ENCODE results near the gene GSS. TPM values are rescaled to one million over a fixed set of nuclear protein-coding genes. Genes with fewer than 3 reads are reported as not detected.

GSS gene
- total RNA-seq, 2 experiments from 2014 or later, result 58.7 to 59.5 TPM

- Mint-ChIP-seq H3K27me3 (no peaks in the 10 kb centered on the region), H3K27ac (no peak overlapping the region), H3K4me1 (peaks cover 16% of the 10 kb centered on the region), H3K9me3 (ENCODE audit: low read depth) (no peaks in the 10 kb centered on the region), H3K36me3 (ENCODE audit: low read depth) (peaks cover 21% of the 10 kb centered on the region), H3K4me3 (no peak overlapping the region)
- DNase-seq (no peak), ATAC-seq (no peak)
- CTCF ChIA-PET, result no interaction called here
- intact Hi-C loops (cut with DNase I, micrococcal nuclease), result no loop called here
- POLR2A ChIA-PET, result no interaction called here
Observed at GRCh38 chr20:34951252-34951651, 4.4 kb downstream of the GSS start.

- intact Hi-C loops (cut with DNase I, micrococcal nuclease), result no loop called here
- Mint-ChIP-seq H3K36me3 (ENCODE audit: low read depth) (peaks cover 25% of the 10 kb centered on the region), H3K4me3 (no peak overlapping the region), H3K27ac (no peak overlapping the region), H3K27me3 (no peaks in the 10 kb centered on the region), H3K4me1 (peaks cover 6% of the 10 kb centered on the region), H3K9me3 (ENCODE audit: low read depth) (no peaks in the 10 kb centered on the region)
- ATAC-seq (no peak), DNase-seq (no peak)
- POLR2A ChIA-PET, result no interaction called here
- CTCF ChIA-PET, result no interaction called here
Observed at GRCh38 chr20:34949120-34949519, 6.5 kb downstream of the GSS start.

GRCh38 chr20:34948030-34948429 is 7.6 kb downstream of the GSS start:
- ChIA-PET CTCF (interaction anchor here (0.6 kb wide), 1 partner anchor 52 kb away, joined by 3 read pairs; no protein-coding TSS in a partner anchor), POLR2A (no interaction called here)
- Mint-ChIP-seq H3K27me3 (no peaks in the 10 kb centered on the region), H3K9me3 (ENCODE audit: low read depth) (no peaks in the 10 kb centered on the region), H3K27ac (no peak overlapping the region), H3K36me3 (ENCODE audit: low read depth) (peaks cover 32% of the 10 kb centered on the region), H3K4me3 (no peak overlapping the region), H3K4me1 (peaks cover 7% of the 10 kb centered on the region)
- intact Hi-C loops (cut with DNase I, micrococcal nuclease), result no loop called here
- ATAC-seq, result peak; percentile 60
- no peak for DNase-seq

- DNase-seq (no peak), ATAC-seq (peak; percentile 55)
- intact Hi-C loops (cut with DNase I, micrococcal nuclease), result no loop called here
- peaks cover 36% of the 10 kb centered on the region for H3K36me3 Mint-ChIP-seq (ENCODE audit: low read depth)
- no peaks in the 10 kb centered on the region for H3K27me3 Mint-ChIP-seq
- CTCF ChIA-PET, result no interaction called here
- POLR2A ChIA-PET, result no interaction called here
- H3K4me1 Mint-ChIP-seq, result peaks cover 3% of the 10 kb centered on the region
- no peak overlapping the region for H3K27ac Mint-ChIP-seq
- no peaks in the 10 kb centered on the region for H3K9me3 Mint-ChIP-seq (ENCODE audit: low read depth)
- no peak overlapping the region for H3K4me3 Mint-ChIP-seq
Observed at GRCh38 chr20:34947336-34947735, 8.3 kb downstream of the GSS start.

GRCh38 chr20:34946661-34947060 is 8.9 kb downstream of the GSS start:
- Mint-ChIP-seq H3K36me3 (ENCODE audit: low read depth) (peaks cover 36% of the 10 kb centered on the region), H3K4me1 (peaks cover 3% of the 10 kb centered on the region), H3K9me3 (ENCODE audit: low read depth) (no peaks in the 10 kb centered on the region), H3K4me3 (no peak overlapping the region), H3K27ac (no peak overlapping the region), H3K27me3 (no peaks in the 10 kb centered on the region)
- intact Hi-C loops (cut with DNase I, micrococcal nuclease), result no loop called here
- POLR2A ChIA-PET, result no interaction called here
- ATAC-seq, result no peak
- DNase-seq, result no peak
- CTCF ChIA-PET, result interaction anchor here (0.9 to 1.2 kb wide), 2 partner anchors 12 to 72 kb away, joined by 3 read pairs; no protein-coding TSS in a partner anchor

- CTCF ChIA-PET, result interaction anchor here (0.7 to 1.2 kb wide), 3 partner anchors 71 to 113 kb away, joined by 3 read pairs; partner anchors contain the start of gene GGT7
Observed at GRCh38 chr20:34945315-34946077, 10.1 kb downstream of the GSS start.

GRCh38 chr20:34943808-34944567 is 11.6 kb downstream of the GSS start:
- Mint-ChIP-seq H3K4me1 (peaks cover 3% of the 10 kb centered on the region), H3K27ac (peak overlapping the region; percentile 37), H3K4me3 (no peak overlapping the region), H3K9me3 (ENCODE audit: low read depth) (no peaks in the 10 kb centered on the region), H3K36me3 (ENCODE audit: low read depth) (peaks cover 31% of the 10 kb centered on the region), H3K27me3 (no peaks in the 10 kb centered on the region)
- intact Hi-C loops (cut with DNase I, micrococcal nuclease), result no loop called here
- ChIA-PET CTCF (interaction anchor here (0.5 to 1.1 kb wide), 2 partner anchors 15 to 18 kb away, joined by 3 read pairs; no protein-coding TSS in a partner anchor), POLR2A (no interaction called here)
- DNase-seq (no peak), ATAC-seq (no peak)

More at GRCh38 chr20:34945315-34946077, 10.1 kb downstream of the GSS start:
- peaks cover 3% of the 10 kb centered on the region for H3K4me1 Mint-ChIP-seq
- peaks cover 36% of the 10 kb centered on the region for H3K36me3 Mint-ChIP-seq (ENCODE audit: low read depth)
- DNase-seq (no peak), ATAC-seq (no peak)
- POLR2A ChIA-PET, result no interaction called here
- no peak overlapping the region for H3K27ac Mint-ChIP-seq
- H3K27me3 Mint-ChIP-seq, result no peaks in the 10 kb centered on the region
- no peak overlapping the region for H3K4me3 Mint-ChIP-seq
- no peaks in the 10 kb centered on the region for H3K9me3 Mint-ChIP-seq (ENCODE audit: low read depth)
- intact Hi-C loops (cut with DNase I, micrococcal nuclease), result no loop called here

- Mint-ChIP-seq H3K9me3 (ENCODE audit: low read depth) (no peaks in the 10 kb centered on the region), H3K27me3 (no peaks in the 10 kb centered on the region), H3K27ac (no peak overlapping the region), H3K4me3 (no peak overlapping the region), H3K4me1 (peaks cover 3% of the 10 kb centered on the region), H3K36me3 (ENCODE audit: low read depth) (peaks cover 34% of the 10 kb centered on the region)
- POLR2A ChIA-PET, result no interaction called here
- CTCF ChIA-PET, result interaction anchor here (1.4 kb wide), 1 partner anchor 56 kb away, joined by 4 read pairs; no protein-coding TSS in a partner anchor
- intact Hi-C loops (cut with DNase I, micrococcal nuclease), result no loop called here
- ATAC-seq (no peak), DNase-seq (no peak)
Observed at GRCh38 chr20:34942301-34942700, 13.3 kb downstream of the GSS start.

- CTCF ChIA-PET, result interaction anchor here (0.6 to 1.9 kb wide), 4 partner anchors 9 to 153 kb away, joined by 3 to 5 read pairs (median 4); no protein-coding TSS in a partner anchor
- DNase-seq, result no peak
- peaks cover 39% of the 10 kb centered on the region for H3K36me3 Mint-ChIP-seq (ENCODE audit: low read depth)
- POLR2A ChIA-PET, result no interaction called here
- no peak overlapping the region for H3K27ac Mint-ChIP-seq
- no peak overlapping the region for H3K4me3 Mint-ChIP-seq
- no peaks in the 10 kb centered on the region for H3K9me3 Mint-ChIP-seq (ENCODE audit: low read depth)
- intact Hi-C loops (cut with DNase I, micrococcal nuclease), result no loop called here
- ATAC-seq, result peak; percentile 23
- no peaks in the 10 kb centered on the region for H3K27me3 Mint-ChIP-seq
- peaks cover 3% of the 10 kb centered on the region for H3K4me1 Mint-ChIP-seq
Observed at GRCh38 chr20:34941226-34941625, 14.4 kb downstream of the GSS start.

- H3K27me3 Mint-ChIP-seq, result no peaks in the 10 kb centered on the region
- no peak overlapping the region for H3K4me3 Mint-ChIP-seq
- H3K36me3 Mint-ChIP-seq (ENCODE audit: low read depth), result peaks cover 33% of the 10 kb centered on the region
- H3K4me1 Mint-ChIP-seq, result peaks cover 3% of the 10 kb centered on the region
- intact Hi-C loops (cut with DNase I, micrococcal nuclease), result no loop called here
- DNase-seq (no peak), ATAC-seq (no peak)
- POLR2A ChIA-PET, result no interaction called here
- CTCF ChIA-PET, result interaction anchor here (0.6 to 1.9 kb wide), 3 partner anchors 34 to 482 kb away, joined by 3 to 5 read pairs (median 3); no protein-coding TSS in a partner anchor
- H3K9me3 Mint-ChIP-seq (ENCODE audit: low read depth), result no peaks in the 10 kb centered on the region
- H3K27ac Mint-ChIP-seq, result no peak overlapping the region
Observed at GRCh38 chr20:34940081-34940481, 15.5 kb downstream of the GSS start.

- DNase-seq (no peak), ATAC-seq (no peak)
- Mint-ChIP-seq H3K4me3 (no peak overlapping the region), H3K36me3 (ENCODE audit: low read depth) (peaks cover 32% of the 10 kb centered on the region), H3K9me3 (ENCODE audit: low read depth) (no peaks in the 10 kb centered on the region), H3K4me1 (no peaks in the 10 kb centered on the region), H3K27ac (no peak overlapping the region), H3K27me3 (no peaks in the 10 kb centered on the region)
- POLR2A ChIA-PET, result no interaction called here
- CTCF ChIA-PET, result no interaction called here
- intact Hi-C loops (cut with DNase I, micrococcal nuclease), result no loop called here
Observed at GRCh38 chr20:34938466-34939163, 17.0 kb downstream of the GSS start.

Data from activated CD4-positive, alpha-beta T cell treated with anti-CD3 and anti-CD28 coated beads for 36 hours (primary cell).